NK-92 treated with Interleukin-12 subunit alpha and Interleukin-12 subunit beta, amount 100 ng/mL, for 24 hours (cell line): Measurements from ENCODE around the gene AKTIP.
A peak's percentile ranks its signal among the peaks of the same experiment; 100 is the strongest.
"Not testable (repeated sequence)": the region's sequence is repeated elsewhere in the genome, so short reads cannot be mapped to it uniquely, and the experiment has no call there.

Experiments used
- DNase-seq: peaks from one replicate; lab custom pipeline; 2025; lab: John Stamatoyannopoulos, UW

AKTIP gene

DNA sequence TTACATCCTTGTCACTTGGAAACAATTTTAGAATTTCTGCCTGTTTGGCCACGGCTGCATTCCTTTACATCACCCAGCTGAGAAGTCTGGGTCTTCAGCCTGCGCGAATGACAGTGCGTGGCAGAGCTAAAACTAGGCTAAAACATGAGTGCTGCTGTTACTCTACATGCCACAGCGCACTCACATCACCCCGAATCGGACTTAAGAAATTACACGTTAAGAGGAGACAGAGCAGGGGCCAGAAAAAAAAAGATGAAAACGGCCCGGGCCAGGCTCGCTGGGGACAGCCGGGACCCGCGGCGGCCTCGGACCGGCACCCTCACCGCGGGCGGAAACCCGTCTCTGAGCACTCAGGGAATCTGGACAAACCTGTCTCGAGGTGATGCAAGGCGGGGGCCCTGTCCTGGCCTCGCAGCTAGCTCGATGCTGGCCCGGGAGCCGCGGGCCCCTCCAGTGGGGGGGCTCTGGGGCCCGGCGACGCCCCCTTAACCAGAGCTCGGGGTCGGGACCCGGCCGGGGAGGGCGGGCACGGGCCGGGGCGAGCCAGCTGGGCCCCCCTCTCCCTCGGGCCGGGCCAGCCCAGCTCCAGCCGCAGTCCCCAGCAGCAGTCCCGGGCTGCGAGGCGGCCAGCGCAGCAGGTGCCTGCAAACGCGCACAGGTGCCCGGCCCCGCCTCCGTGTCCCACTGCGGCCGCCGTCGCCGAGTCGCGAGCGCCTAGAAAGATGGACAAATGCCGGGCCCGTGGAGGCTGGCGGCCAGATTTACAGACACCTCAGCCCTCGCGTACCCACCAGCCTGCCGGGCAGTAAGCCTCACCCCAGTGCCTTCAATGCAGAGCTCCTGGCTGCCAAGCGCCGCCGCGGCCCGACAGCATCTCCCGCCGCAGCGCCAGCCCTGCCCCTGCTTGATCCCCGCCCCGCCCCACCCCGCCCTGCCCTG is at the start of gene AKTIP:
Gene AKTIP, minus strand, starts transcription at position 879 of the 939 bp plus-strand sequence. CDS start 2,950 bp downstream, outside the sequence.
- peak; percentile 47 for DNase-seq

DNA sequence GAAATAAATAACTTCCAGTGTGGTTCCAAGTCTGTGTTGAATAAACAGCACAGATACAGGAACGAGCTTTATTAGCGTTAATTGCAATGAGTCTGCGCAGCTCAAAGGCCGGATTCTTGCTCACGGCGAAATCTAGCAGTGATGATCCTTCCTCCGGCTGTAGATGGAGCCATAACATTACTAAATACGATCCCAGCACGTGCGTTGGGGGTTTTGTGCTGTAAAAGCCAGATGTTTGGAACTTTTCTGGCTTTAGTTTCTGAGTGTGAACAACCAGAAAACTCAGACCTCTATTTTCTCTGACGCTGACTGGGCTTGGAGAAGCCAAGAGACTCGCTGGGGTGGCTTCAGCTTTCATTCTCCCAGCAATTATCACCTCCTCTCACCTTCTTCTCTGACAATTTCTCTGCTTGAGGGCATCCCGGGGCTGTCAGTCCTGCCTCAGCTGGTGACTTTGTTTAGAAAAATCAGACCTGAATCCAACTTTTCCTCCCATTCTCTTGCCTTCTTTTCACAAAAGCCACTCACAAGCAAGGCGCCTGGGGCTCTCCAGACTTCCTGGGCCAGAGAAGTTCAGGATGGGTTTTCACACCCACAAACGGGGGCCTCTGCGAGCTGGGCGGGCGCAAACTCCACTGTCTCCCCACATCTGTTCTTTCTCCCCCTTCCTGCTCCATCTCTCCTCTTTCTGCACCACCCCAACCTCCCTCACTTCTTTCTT is 47.1 kb upstream of the AKTIP start:
- DNase-seq: no peak

DNA sequence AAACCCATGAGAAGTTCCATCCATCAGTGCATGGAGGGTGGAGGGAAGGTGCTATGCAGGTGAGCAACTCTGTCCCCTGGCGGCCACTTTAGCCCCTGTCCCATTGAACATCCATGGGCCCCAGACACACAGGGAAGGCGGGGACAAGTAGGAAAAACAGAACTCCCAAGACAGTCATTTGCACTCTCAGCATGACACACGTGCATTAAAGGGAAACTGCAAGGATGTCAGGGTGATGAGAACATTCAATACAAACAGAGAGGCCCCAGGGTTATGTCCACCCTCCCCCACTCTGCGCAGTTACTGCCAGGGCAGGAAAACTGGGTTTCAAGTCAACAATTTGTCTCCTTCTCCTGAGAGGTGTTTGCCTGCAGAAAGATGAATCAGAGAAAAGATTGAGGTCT is 44.0 kb upstream of the AKTIP start:
- DNase-seq: no peak

DNA sequence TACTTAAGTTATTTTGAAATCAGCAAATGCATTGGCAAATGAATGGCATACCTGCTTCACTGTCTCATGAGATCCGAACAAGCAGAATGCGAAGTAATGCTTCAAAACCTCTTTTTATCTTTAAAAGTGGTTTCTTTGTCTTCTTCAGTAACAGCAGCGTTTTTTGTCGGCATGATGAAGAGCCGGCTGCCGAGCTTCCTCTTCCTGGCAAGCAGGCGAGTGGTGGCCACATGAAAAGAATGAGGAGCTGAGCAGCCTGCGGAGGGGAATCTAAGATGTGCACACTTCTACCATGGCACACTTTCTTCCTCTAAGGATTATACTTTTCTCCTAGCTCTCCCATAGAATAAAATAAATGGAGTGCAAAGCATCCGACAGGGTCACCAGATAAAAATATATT is 42.4 kb upstream of the AKTIP start:
- no peak for DNase-seq

DNA sequence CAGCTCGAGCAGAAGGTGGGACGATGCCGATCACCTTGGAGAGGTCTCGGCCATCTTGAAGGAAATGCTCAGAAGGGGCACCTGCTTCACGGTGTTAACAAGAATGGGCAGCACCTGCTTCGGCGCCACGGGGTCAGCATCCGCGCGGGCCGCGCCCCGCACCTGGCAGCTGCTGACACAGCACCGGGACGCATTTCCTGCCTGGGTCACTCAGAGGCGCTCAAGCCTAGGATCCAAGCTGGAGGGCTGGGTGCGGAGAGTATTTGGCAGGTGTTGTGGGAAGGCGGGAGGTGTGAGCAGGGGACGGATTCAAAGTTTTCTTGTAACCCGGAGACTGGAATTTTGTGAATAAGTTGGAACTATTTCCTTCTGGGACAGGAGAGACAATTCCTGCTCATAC is 39.3 kb upstream of the AKTIP start:
- DNase-seq: no peak

DNA sequence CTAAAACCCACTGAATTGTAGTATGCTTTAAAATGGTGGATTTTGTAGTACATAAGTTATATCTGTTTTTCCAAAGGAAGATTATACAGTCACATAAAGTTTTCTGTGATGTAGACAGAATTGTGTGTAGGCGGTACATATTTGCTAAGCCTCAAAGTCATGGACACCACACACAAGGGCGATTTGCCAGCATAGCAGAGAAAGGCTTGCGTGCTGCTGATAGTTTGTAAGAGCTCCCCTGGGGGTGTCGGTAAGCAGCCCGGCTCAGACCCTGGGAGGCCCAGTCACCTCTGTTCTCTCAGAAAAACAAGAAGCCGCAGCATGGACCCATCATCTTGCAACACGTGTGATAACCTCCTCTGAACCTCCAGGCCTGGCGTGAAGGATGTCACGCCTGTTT is 38.3 kb upstream of the AKTIP start:
- no peak for DNase-seq

DNA sequence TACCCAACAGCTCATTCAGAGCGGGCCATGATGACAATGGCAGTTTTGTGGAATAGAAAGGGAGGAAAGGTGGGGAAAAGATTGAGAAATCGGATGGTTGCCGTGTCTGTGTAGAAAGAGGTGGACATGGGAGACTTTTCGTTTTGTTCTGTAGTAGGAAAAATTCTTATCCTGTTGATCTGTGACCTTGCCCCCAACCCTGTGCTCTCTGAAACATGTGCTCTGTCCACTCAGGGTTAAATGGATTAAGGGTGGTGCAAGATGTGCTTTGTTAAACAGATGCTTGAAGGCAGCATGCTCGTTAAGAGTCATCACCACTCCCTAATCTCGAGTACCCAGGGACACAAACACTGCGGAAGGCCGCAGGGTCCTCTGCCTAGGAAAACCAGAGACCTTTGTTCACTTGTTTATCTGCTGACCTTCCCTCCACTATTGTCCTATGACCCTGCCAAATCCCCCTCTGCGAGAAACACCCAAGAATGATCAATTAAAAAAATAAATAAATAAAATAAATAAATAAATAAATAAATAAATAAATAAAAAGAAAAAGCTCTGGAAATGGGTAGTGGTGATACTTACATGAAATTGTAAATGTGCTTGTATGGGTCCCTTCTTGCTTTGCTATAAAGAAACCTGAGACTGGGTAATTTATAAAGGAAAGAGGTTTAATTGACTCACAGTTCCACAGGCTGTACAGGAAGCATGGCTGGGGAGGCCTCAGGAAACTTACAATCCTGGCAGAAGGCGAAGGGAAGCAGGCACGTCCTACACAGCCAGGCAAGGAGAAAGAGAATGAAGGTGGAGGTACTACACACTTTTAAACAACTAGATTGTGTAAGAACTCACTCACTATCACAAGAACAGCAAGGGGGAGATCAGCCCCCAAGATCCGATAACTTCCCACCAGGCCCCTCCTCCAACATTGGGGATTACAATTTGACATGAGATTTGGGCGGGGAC is 37.0 kb upstream of the AKTIP start:
- not testable (repeated sequence) for DNase-seq

DNA sequence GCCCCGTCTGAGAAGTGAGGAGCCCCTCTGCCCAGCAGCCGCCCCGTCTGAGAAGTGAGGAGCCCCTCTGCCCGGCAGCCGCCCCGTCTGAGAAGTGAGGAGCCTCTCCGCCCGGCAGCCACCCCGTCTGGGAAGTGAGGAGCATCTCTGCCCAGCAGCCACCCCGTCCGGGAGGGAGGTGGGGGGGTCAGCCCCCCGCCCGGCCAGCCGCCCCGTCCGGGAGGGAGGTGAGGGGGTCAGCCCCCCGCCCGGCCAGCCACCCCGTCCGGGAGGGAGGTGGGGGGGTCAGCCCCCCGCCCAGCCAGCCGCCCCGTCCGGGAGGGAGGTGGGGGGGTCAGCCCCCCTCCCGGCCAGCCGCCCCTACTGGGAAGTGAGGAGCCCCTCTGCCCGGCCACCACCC is 36.3 kb upstream of the AKTIP start:
- DNase-seq: not testable (repeated sequence)

DNA sequence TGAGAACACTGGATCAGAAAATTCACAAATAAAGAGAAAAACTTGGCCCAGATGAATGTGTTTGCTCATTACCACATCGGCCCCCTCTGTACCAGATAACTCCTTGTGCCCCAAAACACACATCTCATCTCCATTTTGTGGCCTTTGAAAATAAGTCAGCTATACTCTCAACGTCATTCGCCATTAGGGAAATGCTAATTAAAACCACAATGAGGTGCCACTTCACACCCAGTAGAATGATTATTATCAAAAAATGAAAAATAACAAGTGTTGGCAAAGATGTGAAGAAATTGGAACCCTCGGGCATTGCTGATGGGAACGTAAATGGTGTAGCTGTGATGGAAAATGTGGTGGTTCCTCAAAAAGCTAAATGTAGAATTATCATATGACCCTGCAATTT is 34.6 kb upstream of the AKTIP start:
- DNase-seq: no peak

DNA sequence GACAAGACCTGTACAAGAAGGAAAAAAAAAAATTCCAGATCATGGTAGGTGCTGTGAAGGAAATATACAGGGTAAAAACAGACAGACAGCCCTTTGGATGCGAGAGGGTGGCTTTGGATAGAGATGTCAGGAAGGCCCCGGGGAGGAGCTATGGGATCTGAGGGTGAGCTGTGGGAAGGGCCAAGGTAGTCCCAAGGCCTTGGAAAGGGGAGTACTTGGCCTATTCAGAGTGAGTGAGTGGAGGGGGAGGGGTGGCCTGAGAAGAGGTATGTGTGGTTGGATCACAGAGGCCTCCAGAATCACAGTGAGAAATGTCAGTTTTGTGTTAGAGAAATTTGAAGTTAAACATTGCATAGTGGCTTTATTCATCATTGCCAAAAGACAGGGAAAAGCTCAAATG is 31.2 kb upstream of the AKTIP start:
- no peak for DNase-seq

DNA sequence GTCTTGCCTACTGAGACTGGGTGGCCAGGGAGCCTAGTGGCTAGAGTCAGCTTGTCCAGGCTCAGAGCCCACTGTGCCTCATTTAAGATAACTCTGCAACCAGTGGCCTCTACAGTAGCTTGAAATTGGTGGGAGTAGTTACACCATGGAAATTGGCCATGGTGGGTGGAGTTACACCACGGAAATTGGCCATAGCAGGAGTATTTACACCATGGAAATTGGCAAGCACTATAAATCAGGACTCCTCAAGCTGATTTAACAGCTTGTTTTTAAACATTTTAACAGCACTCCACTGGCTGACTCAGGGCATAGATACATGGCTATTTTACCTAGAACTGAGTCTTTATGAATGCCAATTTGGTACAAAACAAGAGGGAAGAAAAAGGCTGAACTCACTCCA is 27.7 kb upstream of the AKTIP start:
- DNase-seq: no peak

DNA sequence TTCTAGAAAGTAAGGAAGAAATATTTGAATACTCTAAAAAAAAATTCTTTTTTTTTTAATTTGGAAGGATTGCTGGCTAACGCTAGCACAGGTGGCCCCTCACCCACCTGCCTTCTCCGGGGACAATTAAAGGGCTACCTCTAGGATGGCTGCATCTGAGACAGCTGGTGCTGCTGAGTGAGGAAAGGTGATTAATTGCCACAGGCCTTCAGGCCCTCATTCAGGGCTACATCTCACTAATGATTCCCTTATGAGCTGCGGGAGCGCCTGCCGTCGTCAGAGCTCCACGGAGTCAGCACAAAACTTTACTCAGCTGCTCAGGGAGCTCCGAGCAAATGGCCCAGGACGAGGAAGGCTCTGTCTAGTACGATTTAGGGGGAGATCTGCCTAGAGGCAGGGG is 27.0 kb upstream of the AKTIP start:
- DNase-seq: no peak

DNA sequence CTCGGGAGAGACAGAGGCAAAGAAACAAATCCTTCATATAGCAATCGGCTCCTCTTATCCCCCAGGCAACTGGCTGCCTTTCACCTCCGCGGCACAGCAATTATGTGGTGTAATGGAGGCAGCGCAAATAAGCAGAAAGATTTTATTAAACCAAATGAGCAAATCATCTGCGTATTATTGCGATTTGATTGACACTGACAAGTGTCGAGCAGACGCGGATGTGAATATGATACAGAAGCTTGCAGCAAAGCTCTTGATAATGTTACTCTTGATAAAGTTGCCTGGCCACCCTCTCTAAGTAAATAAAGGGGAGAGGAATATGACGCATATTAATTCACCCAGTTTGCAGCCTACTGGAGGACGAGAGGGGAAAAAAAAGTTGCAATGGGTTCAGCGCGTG is 26.5 kb upstream of the AKTIP start:
- no peak for DNase-seq

DNA sequence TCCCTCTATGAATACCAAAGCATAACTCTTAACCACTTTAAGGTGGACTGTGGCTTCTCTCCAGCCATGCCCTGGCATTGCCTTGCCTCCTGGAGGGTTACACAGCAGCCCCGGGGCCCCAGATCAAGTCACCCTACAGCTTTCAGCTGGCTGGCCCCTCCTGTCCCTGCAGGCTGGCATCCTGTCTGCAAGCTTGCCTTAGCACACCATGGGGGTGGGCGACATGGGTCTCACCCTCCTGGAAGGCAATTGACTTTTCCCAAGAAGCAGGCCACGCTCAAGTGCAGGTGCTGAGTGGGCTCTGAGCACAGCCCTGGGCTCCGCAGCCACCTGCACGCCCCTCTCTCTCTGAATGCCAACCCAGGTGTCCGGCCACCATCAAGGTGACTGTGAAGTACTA is 25.8 kb upstream of the AKTIP start:
- no peak for DNase-seq

DNA sequence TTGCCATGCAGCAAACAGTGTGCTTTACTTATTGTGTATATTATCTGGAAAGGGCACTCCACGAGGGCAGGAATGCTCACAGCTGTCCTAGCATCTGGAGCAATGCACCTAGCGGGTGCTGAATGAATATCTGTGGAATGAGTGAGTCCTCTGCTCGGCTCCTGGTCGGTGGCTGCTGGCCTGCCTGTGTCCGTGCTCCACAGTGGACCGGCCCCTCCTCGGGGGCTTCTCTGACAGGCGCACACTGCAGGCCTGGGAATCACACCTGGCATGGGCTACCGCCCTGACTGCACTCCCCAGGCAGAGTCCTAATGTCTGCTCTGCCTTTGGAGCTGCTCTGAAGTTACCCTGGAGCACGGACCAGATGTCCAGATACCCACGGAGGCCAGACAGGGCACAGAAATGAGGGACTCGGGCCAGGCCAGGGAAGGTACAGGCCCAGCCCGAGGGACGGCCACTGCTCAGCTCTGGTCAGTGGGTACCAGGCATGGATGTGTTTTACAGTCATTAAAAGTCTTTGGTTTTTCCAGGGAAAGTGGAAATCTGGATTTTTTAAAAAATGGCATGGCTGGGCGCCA is 21.1 kb upstream of the AKTIP start:
- no peak for DNase-seq

DNA sequence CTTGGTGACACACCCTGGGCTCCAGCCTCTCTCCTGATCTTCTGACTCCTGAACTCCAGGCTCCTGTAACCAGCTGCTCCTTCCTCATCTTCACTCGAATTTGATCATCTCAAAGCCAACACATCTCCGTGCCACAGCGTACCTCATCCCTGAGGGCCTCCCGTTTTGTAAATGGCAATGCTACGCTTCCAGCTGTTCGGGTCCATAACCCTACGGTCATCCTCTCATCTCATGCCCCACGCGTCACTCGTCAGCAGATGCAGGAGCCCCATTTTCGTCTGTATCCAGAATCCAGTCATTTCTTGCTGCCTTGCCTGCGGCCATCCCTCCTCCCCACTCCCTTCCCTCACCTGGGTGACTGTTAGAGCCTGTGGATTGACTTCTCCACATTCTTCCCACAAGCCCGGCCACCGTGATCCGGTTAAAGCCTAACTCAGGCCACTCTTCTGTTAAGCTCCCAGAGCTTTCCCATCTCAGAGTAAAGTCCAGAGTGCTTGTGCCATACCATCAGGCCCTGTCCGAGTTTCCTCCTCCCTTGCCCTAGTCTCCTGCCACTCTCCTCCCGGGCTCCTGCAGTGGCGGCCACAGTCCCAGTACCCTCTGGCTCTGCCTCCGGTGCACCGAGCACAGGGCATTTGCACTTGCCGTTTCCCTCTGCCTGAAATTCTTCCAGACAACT is 20.3 kb upstream of the AKTIP start:
- no peak for DNase-seq

DNA sequence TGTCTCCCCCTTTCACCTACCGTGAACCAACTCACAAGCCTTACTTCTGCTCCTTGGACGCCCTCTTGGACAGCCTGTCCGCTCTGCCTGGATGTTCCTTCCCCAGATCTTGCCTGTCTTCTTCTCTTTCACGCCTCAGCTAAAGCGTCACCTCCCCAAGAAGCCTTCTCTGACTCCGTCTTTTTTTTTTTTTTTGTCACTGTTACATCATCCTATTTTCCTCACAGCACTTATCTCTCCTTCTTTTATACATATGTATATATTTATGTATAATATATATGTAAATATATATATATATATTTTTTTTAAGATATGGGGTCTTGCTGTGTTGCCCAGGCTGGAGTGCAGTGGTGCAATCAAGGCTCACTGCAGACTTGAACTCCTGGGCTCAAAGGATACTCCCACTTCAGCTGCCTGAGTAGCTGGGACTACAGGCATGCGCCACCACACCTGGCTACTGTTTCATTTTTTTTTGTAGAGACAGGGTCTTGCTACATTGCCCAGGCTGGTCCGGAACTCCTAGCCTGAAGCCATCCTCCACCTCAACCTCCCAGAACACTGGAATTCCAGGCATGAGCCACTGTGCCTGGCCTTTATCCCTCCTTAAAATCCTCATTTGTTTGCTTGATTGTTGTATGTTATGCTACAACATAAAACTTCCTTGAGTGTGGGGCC is 16.5 kb upstream of the AKTIP start:
- DNase-seq: no peak

DNA sequence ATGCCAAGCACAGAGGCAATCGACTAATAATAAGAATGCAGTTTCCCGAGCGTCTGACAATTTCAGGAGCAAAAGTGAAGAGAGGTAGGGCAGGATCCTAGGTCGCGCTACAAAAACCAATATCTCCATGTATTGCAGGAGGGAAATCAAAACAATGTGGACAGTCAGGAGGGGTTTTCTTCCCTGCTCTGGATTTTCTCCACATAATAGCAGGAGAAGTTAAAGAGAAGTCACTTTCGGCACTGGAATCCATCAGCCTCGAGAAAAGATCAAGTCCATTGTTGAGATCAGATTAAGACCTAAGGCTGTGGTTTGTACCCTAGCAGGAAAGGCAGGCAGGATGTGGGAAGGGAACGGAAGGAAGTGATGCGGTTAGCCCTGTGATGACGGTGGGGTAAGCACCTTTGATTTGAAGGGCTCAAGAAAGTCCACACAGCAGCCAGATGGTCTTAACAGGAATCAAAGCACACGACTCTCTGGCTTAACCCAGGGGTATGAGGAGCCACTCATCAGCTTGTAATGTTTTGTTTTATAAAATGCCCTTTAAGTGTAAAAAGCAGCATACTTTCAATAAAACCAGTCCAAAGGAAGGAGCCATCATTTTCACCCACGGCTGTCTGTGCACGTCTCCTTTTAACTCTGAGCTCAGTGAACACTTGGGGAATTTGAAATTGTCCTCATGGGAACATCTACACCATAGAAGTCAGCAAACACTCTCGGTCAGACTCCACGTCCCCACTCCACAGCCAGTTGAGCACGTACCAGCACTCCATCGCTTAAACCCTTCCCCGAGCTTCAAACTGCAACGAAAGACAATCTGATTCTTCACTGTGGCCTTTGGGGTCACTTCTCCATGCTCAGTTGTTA is 15.8 kb upstream of the AKTIP start:
- DNase-seq: peak; percentile 64

DNA sequence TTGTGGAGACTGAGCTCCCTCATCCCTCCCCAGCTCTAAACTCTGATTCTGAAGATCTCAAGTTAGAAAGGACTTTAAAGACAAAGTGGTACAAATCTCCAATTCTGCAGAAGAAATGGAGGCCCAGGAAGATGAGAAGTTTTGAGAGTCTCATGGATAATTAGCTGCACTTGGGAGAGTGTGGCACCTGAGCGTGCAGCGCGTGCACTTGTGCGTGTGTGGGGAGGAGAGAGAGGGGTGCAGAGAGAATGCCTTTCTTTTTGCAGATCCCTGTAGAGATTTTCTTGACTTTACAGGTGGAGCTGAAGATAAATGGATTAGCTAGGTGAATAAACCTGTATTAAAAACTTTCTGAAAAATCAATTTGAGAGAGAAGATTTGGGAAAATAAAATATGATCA is 14.8 kb upstream of the AKTIP start:
- no peak for DNase-seq

DNA sequence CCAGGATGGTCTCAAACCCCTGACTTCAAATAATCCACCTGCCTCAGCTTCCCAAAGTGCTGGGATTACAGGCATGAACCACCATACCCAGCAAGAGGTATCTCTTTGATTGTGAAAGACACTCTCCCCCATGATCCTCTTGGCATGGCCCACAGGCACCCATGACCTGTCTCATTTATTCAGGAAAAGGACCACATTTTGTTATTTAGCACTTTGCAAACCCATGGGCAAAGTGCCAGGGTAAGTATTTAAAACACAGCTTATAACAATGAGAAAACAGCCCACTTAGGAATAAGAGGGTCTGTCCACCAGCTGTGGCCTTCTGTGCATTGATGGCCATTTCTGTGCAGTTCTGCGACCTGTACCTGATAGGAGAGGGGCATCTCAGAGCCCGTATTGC is 12.8 kb upstream of the AKTIP start:
- no peak for DNase-seq
